NT2/D1 (cell line): ENCODE results near the gene PLEKHD1.

Experiments
- SUZ12 ChIP-seq: IDR thresholded peaks from 2 replicates; pipeline ENCODE4 v1.6.1; 2011; ENCODE audit not compliant: insufficient read length, insufficient read depth; ENCODE audit errors: extremely low read depth
- YY1 ChIP-seq: IDR thresholded peaks from 2 replicates; pipeline ENCODE4 v1.6.1; 2011; ENCODE audit not compliant: insufficient read length, insufficient read depth
- ZNF274 ChIP-seq: IDR thresholded peaks from 2 replicates; pipeline ENCODE4 v1.6.1; 2011; ENCODE audit warnings: mild to moderate bottlenecking, low read depth, low read length

DNA sequence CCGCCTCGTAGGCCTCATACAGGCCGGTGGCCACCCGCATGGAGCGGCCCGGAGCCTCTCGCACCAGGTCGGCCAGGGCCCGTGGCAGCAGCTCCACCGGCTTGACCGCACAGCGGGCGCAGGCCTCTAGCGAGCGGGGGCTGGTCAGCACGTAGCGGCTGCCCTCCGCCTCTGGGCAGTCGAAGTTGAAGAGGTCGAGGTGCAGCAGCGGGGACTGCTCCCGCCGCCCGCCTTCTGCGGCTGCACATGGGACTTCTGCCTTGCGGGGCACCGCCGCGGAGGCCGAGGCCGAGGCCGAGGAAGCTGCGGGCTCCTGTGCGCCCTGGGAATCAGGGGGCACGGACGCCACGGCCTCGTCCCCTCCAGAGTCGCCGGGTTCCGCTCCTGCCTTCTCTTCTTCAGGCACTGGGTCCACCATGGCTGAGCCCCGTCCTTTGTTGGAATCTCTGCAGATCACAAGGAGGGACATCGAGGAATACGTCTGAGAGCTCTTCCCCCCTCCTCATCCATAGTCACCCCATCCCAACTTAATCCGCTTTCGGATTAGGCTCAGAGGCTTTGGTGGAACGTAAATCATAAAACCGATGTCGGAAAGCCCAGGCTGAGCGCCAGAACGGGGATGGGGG lies 88.8 kb downstream of the PLEKHD1 start:
- TF ChIP-seq SUZ12, result no peak
- TF ChIP-seq ZNF274, result no peak
- TF ChIP-seq YY1, result no peak
